Measurements from ENCODE around the gene SCN8A. TPM values are rescaled to one million over a fixed set of nuclear protein-coding genes. Genes with fewer than 3 reads are reported as not detected.

The SCN8A gene
- total and polyA plus RNA-seq, 2 donors (not counting 3 experiments of a cell fraction or from before 2014, with no cell fraction given), result 9.4 to 20.4 TPM

- POLR2A ChIA-PET, result no interaction called here
- Histone ChIP-seq H2AFZ (ENCODE audit: low read depth, low read length) (no peak overlapping the region), H3K4me2 (ENCODE audit: insufficient read depth, low read length) (no peak overlapping the region), H3K27me3 (ENCODE audit: control insufficient read depth in 2 of 2, insufficient read depth in 2 of 2, low read length in 2 of 2) (peaks cover 4 to 24% of the 10 kb centered on the region in 2 experiments), H3K9ac (replicated peaks; ENCODE audit: extremely low read depth, insufficient read depth, low read length) (no peak overlapping the region), H3K27ac (ENCODE audit: insufficient read depth, low read depth, low read length) (no peak overlapping the region), H3K4me1 (ENCODE audit: control insufficient read depth, extremely low read depth, insufficient read depth, low read length) (no peaks in the 10 kb centered on the region), H3K4me3 (replicated peaks in 1 of 3; ENCODE audit: insufficient read depth in 1 of 3, low read depth in 1 of 3, low read length in 3 of 3) (no peak overlapping the region), H3K36me3 (ENCODE audit: control insufficient read depth in 2 of 2, extremely low read depth in 1 of 2, insufficient read depth in 2 of 2, low read length in 2 of 2) (no peaks in the 10 kb centered on the region), H4K20me1 (replicated peaks; ENCODE audit: control insufficient read depth, extremely low read depth, insufficient read depth, low read length) (no peaks in the 10 kb centered on the region), H3K9me3 (replicated peaks; ENCODE audit: control insufficient read depth, insufficient read depth, low read length) (no peaks in the 10 kb centered on the region), H3K79me2 (ENCODE audit: control insufficient read depth, insufficient read depth, low read length) (no peaks in the 10 kb centered on the region), H3K9me1 (replicated peaks; ENCODE audit: control insufficient read depth, extremely low read depth, insufficient read depth, low read length) (no peaks in the 10 kb centered on the region)
- CTCF ChIA-PET, result interaction anchor here (1.3 kb wide), 1 partner anchor 34 kb away, joined by 5 read pairs; no protein-coding TSS in a partner anchor
- FAIRE-seq (no peak), DNase-seq (ENCODE audit: low read depth, low spot score) (no peak)
- BruUV-seq (replicated peaks), result no TSS peak
- intact Hi-C loops (cut with micrococcal nuclease), result no loop called here
- TF ChIP-seq EZH2 (IDR thresholded peaks at IDR 0.05; ENCODE audit: borderline replicate concordance, low read depth, low read length, severe bottlenecking), result no peak
- TF ChIP-seq POLR2A (IDR thresholded peaks at IDR 0.05; ENCODE audit: low read depth, low read length), result no peak
- TF ChIP-seq MAX (IDR thresholded peaks at IDR 0.05; ENCODE audit: insufficient read depth, insufficient read length), result no peak
- TF ChIP-seq MYC (IDR thresholded peaks at IDR 0.05; ENCODE audit: low read depth, low read length), result no peak
- no peak for TF ChIP-seq FOS (IDR thresholded peaks at IDR 0.05; ENCODE audit: borderline replicate concordance, insufficient read depth, low read length)
- TF ChIP-seq JUN (IDR thresholded peaks at IDR 0.05; ENCODE audit: borderline replicate concordance, insufficient read depth, insufficient read length, low read depth), result no peak
- TF ChIP-seq GATA2 (IDR thresholded peaks at IDR 0.05; ENCODE audit: insufficient read depth, insufficient read length, low read depth, low read length), result no peak
- TF ChIP-seq POLR2AphosphoS5 (IDR thresholded peaks at IDR 0.05; ENCODE audit: insufficient read depth, low read depth, low read length), result no peak
- no peak for TF ChIP-seq CTCF (IDR thresholded peaks at IDR 0.05; ENCODE audit: extremely low read depth in 1 of 2, insufficient read depth in 1 of 2, low read depth in 1 of 2, low read length in 2 of 2)
- dilution Hi-C loops (cut with MboI; ENCODE audit: extremely low pct_ligation_motif_present, low sequenced_read_pairs), result no loop called here
Observed at GRCh38 chr12:51840966-51841365, 249.9 kb downstream of the SCN8A start.

All from endothelial cell of umbilical vein (primary cell).